GM19463 (cell line): Measurements from ENCODE around the gene KDM6A.
"Not testable (repeated sequence)": the region's sequence is repeated elsewhere in the genome, so short reads cannot be mapped to it uniquely, and the experiment has no call there.

Experiments
- ATAC-seq: cut with Tn5 transposase; IDR thresholded peaks from one replicate; pipeline ENCODE4 v1.9.1; 2021; ENCODE audit warnings: mild to moderate bottlenecking, moderate library complexity; ENCODE audit not compliant: unreplicated experiment

The KDM6A gene

DNA sequence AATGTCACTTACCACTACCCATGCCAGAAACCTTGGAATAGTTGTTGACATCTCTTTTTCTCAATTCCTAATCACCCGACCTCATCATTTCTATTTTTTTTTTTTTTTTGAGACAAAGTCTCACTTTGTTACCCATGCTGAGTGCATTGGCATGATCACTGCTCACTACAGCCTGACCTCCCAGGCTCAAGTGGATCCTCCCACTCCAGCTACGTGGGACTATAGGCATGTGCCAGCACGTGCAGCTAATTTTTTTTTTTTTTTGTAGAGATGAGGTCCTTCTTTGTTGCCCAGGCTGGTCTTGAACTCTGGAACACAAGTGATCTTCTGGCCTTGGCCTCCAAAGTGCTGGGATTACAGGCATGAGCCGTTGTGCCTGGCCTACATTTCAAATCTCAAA, 12.0 kb downstream of the KDM6A start:
- ATAC-seq = no peak

- ATAC-seq = no peak
Observed at GRCh38 chrX:44889824-44890223, 16.8 kb downstream of the KDM6A start.

DNA sequence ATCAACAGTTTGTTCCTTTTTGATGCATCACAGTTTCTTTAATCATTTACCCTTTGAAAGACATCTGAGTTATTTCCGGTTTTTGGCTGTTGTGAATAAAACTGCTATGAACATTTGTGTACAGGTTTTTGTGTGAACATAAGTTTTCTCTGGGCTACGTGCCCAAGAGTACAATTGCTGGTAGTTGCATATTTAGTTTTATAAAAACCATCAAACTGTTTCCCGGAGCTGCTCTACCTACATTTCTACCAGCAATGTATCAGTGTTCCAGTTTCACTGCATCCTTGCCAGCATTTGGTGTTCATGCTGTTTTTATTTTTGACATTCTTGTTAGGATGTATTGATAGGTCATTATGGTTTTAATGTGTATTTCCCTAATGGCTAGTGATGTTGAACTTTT, 17.3 kb downstream of the KDM6A start:
- no peak for ATAC-seq

DNA sequence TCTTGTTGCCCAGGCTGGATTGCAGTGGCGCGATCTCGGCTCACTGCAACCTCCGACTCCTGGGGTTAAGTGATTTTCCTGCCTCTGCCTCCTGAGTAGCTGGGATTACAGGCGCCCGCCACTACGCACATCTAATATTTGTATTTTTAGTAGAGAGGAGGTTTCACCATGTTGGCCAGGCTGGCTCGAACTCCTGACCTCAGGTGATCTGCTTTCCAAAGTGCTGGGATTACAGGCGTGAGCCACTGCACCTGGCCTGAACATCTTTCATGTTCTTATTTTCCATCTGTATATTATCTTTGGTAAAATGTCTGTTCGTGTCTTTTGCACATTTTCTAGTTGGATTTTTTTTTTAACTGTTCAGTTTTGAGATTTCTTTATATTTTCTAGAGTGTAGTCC, 17.7 kb downstream of the KDM6A start:
- ATAC-seq = not testable (repeated sequence)

DNA sequence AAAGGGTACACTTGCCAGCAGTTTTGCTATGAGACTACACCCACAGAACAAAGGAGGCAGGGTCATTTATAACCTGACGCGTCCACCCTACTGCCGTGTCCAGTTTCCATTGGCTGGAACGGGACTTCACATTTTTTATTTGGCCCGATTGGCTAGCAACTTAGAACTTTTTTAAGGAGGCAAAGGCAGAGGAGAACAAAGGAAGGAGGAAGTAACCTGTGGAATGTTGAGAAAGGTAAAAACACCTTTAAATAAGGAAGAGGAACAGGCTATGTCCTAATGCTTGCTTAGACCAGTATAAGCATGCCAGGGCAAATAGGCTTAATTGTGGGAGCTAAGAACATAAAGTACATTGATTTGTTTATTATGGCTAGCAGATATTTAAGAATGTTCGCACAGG, 18.7 kb downstream of the KDM6A start:
- ATAC-seq = no peak

- no peak for ATAC-seq
Observed at GRCh38 chrX:44896876-44897186, 23.8 kb downstream of the KDM6A start.

DNA sequence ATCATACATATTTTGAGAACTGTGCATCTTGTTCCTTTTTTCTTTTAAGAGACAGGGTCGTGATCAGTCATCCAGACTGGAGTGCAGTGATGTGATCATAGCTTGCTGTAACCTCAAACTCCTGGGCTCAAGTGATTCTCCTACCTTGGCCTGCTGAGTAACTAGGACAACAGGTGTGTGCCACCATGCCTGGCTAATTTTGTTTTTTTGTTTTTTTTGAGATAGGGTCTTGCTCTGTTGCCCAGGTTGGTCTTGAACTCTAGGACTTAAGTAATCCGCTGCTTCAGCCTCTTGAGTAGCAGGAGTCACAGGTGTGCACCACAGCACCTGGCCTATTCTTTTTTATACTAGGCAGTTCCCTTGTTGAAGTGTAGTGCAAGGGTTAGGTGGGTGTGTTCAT, 24.6 kb downstream of the KDM6A start:
- no peak for ATAC-seq

DNA sequence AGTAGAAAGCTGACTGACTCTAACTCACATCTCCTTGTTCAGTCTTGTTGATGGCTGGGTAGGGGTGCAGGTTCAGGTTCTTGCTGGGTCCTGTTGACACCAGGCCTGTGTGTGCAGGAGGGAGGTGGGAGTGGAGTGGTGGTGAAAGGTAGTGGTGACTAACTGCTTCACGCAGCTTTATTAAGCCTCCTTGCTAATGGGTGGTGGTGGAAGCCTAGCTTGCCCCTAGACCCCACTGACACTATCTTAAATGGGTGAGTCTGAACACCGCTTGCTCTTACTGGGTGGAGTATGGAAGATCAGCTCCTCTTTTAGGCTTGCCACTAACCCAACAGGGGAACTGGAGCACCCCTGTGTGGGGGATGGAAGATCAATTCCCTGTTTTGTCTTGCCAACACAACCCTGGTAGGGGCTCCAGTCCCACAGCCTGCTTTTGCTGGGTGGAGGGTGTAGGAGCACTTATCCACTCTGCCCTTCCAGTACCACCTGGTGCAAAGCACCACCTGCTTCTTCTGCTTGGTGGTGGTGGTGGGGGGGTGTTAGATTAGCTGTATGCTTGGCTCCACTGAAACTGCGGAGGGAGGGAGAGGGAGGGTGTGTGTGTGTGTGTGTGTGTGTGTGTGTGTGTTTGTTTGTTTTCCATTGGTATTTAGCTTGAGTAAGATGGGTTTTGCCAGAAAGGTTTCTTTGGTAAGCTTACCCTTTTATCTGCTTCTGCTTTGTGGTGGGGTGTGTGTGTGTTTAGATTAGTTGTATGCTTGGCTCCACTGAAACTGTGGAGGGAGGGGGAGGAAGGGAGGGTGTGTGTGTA, 25.6 kb downstream of the KDM6A start:
- no peak for ATAC-seq

DNA sequence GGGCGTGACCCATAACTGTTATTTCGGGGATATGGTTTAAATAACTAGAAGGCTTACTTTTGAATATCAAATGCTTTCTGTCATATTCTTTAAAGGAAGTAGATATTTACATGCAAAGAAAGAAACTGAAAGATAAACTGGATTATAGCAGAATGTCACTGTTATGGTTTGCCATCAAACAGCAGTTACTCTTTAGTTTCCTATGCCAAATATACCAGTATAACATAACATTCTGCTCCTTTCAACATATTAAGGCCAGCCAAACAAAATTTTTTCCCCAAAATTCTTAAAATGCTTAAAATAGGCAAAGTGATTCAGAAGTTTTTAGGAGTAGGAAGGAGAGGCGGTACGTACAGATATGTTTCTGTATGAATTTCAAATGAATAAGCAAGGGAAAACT, 27.0 kb downstream of the KDM6A start:
- no peak for ATAC-seq

DNA sequence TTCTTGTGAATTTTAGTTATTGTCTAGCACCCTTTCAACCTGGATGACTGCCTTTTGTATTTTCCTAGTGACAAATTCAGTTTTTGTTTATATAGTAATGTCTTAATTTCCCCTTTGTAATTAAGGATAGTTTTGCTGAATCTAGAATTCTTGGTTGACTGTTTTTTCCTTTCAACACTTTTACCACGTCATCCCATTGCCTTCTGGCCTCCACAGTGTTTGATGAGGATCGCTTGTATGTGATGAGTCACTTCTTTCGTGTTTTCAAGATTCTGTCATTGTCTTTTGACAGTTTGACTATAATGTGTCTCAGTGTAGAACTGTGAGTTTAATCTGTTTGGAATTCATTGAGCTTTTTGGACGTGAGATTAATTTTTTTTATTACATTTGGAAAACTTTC, 30.1 kb downstream of the KDM6A start:
- no peak for ATAC-seq

GRCh38 chrX:44903830-44904530, 31.0 kb downstream of the KDM6A start:
- peak; percentile 34 for ATAC-seq

GRCh38 chrX:44904542-44905115, 31.6 kb downstream of the KDM6A start:
- no peak for ATAC-seq

DNA sequence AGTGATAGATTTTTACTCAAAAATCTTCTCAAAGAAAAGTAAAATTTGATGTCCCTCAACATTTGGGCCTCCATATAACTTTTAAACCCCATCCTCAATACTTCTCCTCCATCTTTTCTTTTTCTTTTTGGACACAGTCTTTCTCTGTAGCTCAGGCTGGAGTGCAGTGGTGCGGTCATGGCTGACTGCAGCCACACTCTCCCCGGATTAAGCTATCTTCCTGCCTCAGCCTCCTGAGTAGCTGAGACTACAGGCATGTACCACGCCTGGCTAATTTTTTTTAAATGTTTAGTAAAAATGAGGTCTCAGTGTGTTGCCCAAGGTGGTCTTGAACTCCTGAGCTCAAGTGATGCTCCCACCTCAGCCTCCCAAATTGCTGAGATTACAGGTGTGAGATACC, 33.1 kb downstream of the KDM6A start:
- ATAC-seq = peak; percentile 65

GRCh38 chrX:44906542-44906941, 33.6 kb downstream of the KDM6A start:
- ATAC-seq = no peak

DNA sequence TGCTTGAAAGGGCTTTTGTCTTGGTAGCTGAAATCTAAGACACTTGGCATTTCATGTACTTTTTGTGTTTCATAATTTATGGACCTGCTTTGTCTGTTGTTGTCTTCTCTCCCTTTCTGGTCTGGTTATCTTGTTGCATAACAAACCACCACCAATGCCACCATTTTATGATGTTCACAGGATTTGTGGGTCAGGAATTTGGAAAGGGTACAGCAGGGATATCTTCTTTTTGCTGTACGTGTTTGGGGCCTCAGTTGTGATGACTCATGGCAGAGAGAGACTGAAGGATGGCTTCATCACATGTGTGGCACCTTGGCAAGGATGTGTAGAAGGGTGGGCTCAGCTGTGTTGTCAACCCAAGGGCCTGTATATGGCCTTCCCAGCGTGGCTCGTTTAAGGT, 35.2 kb downstream of the KDM6A start:
- ATAC-seq = no peak

DNA sequence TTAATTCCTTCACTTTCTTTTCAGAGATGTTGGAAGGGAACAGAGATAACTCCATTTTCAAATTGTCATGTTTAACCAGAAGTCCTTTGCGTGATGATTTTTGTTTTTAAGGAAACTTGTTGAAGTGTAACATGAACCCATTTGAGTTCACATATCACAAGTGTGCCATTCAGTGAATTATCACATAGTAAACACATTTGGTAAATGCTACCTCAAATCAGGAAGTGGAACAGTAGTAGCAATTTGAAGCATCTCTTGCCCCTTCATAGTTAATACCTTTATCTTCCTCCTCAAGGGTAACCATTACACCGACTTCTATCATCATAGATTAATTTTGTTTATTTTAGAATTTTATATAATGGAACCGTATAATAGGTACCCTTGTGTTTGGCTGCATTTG, 35.8 kb downstream of the KDM6A start:
- no peak for ATAC-seq

- not testable (repeated sequence) for ATAC-seq
Observed at GRCh38 chrX:44910508-44910907, 37.5 kb downstream of the KDM6A start.

DNA sequence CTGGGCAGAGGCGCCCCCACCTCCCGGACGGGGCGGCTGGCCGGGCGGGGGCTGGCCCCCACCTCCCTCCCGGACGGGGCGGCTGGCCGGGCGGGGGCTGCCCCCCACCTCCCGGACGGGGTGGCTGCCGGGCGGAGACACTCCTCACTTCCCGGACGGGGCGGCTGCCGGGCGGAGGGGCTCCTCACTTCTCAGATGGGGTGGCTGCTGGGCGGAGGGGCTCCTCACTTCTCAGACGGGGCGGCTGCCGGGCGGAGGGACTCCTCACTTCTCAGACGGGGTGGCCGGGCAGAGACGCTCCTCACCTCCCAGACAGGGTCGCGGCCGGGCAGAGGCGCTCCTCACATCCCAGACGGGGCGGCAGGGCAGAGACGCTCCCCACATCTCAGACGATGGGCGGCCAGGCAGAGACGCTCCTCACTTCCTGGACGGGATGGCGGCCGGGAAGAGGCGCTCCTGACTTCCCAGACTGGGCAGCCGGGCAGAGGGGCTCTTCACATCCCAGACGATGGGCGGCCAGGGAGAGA, 38.1 kb downstream of the KDM6A start:
- not testable (repeated sequence) for ATAC-seq

GRCh38 chrX:44913656-44914531, 40.9 kb downstream of the KDM6A start:
- peak; percentile 58 for ATAC-seq

- peak; percentile 83 for ATAC-seq
Observed at GRCh38 chrX:44914532-44915198, 41.7 kb downstream of the KDM6A start.
